ENCODE data around the gene SLC2A6. TPM values are rescaled to one million over a fixed set of nuclear protein-coding genes. Genes with fewer than 3 reads are reported as not detected.

SLC2A6 gene
- total and polyA plus RNA-seq, 2 of the 8 experiments (the other 6 are each of a cell fraction or from before 2014, with no cell fraction given), result 16.6 to 17.8 TPM

- TF ChIP-seq RBBP5 (IDR thresholded peaks at IDR 0.05; ENCODE audit: borderline replicate concordance, low read depth, low read length), result no peak
Measured at GRCh38 chr9:133524146-133524545, 45.2 kb upstream of the SLC2A6 start (continued).
